IMR-90 (cell line): ENCODE data around the gene ALK. TPM values are rescaled to one million over a fixed set of nuclear protein-coding genes. Genes with fewer than 3 reads are reported as not detected.

Experiments used
- ATAC-seq: fragments of 200-7000 bp; cut with Tn5 transposase; 2 replicates; pipeline ENCODE4 v1.9.1; 2020; ENCODE audit warnings: low read depth, mild to moderate bottlenecking, moderate library complexity
- BruUV-seq: library from RNA; stranded (reverse); fragments of 400-500 nt; replicated peaks from 2 replicates; lab custom pipeline; 2021; lab: Mats Ljungman, UMichigan
- CTCF ChIA-PET: fragments of 300-600 bp; formaldehyde crosslinking; extraction: SDS; loops from one replicate; lab custom pipeline; 2021; ENCODE audit warnings: antibody characterized with exemption; lab: Yijun Ruan, JAX
- POLR2A ChIA-PET: fragments of 300-600 bp; sonication (Branson Sonifier 250); formaldehyde crosslinking; loops from one replicate; lab custom pipeline; 2022; ENCODE audit warnings: antibody characterized with exemption; ENCODE audit not compliant: unreplicated experiment; lab: Charles Lee
- DNase-seq: peaks from one replicate; pipeline ENCODE4 v3.0.0; 2013
- H2AFZ ChIP-seq: replicated peaks from 2 replicates; pipeline ENCODE3; 2013; ENCODE audit warnings: low read length, mild to moderate bottlenecking; ENCODE audit not compliant: poor library complexity
- H2AK5ac ChIP-seq: 2 replicates; pipeline ENCODE4 v1.6.1; 2013; ENCODE audit warnings: low read depth, low read length, inconsistent platforms
- H2AK9ac ChIP-seq: replicated peaks from 2 replicates; pipeline ENCODE3; 2013; ENCODE audit warnings: mild to moderate bottlenecking, low read depth, low read length, moderate library complexity; ENCODE audit not compliant: poor library complexity
- H2BK120ac ChIP-seq: 2 replicates; pipeline ENCODE4 v1.6.1; 2013; ENCODE audit warnings: low read depth, low read length, inconsistent platforms
- H2BK15ac ChIP-seq: 3 replicates; pipeline ENCODE4 v1.6.1; 2013; ENCODE audit warnings: low read depth, low read length, inconsistent platforms
- H2BK20ac ChIP-seq: 2 replicates; pipeline ENCODE4 v1.6.1; 2013; ENCODE audit warnings: low read depth, mild to moderate bottlenecking, inconsistent platforms, low read length, moderate library complexity
- H2BK5ac ChIP-seq: 2 replicates; pipeline ENCODE4 v1.6.1; 2013; ENCODE audit warnings: mild to moderate bottlenecking, low read depth, low read length, inconsistent platforms; ENCODE audit not compliant: poor library complexity, severe bottlenecking
- H3K14ac ChIP-seq: replicated peaks from 2 replicates; pipeline ENCODE4 v1.6.1; 2013; ENCODE audit warnings: low read depth, low read length, inconsistent platforms
- H3K18ac ChIP-seq: 2 replicates; pipeline ENCODE4 v1.6.1; 2013; ENCODE audit warnings: low read depth, low read length, control low read depth
- H3K23ac ChIP-seq: 2 replicates; pipeline ENCODE4 v1.6.1; 2013; ENCODE audit warnings: low read depth, low read length, inconsistent platforms
- H3K27ac ChIP-seq: 2 replicates; pipeline ENCODE4 v1.5.1; 2013; ENCODE audit warnings: mild to moderate bottlenecking, control low read depth, low read length; ENCODE audit not compliant: insufficient read depth
- H3K27me3 ChIP-seq: 2 replicates; pipeline ENCODE4 v1.6.1; 2013; ENCODE audit warnings: low read length; ENCODE audit not compliant: control insufficient read depth, insufficient read depth
- H3K36me3 ChIP-seq: 2 replicates; pipeline ENCODE4 v1.6.1; 2013; ENCODE audit warnings: low read length, mixed read lengths; ENCODE audit not compliant: control insufficient read depth, insufficient read depth
- H3K4ac ChIP-seq: 2 replicates; pipeline ENCODE4 v1.6.1; 2013; ENCODE audit warnings: low read depth, low read length, inconsistent platforms
- H3K4me1 ChIP-seq: 2 replicates; pipeline ENCODE4 v1.6.1; 2013; ENCODE audit warnings: low read length, mixed read lengths; ENCODE audit not compliant: control insufficient read depth, insufficient read depth
- H3K4me2 ChIP-seq: 2 replicates; pipeline ENCODE4 v1.6.1; 2013; ENCODE audit warnings: low read depth, mild to moderate bottlenecking, control low read depth, low read length, moderate library complexity
- H3K4me3 ChIP-seq: 2 replicates; pipeline ENCODE4 v1.5.1; 2013; ENCODE audit warnings: low read depth, mild to moderate bottlenecking, control low read depth, low read length, moderate library complexity; ENCODE audit not compliant: insufficient read depth
- H3K56ac ChIP-seq: 2 replicates; pipeline ENCODE4 v1.6.1; 2013; ENCODE audit warnings: low read length, inconsistent platforms; ENCODE audit not compliant: insufficient read depth; ENCODE audit errors: extremely low read depth
- H3K79me1 ChIP-seq, 2 experiments: 2 replicates each; pipeline ENCODE4 v1.6.1; 2013; ENCODE audit warnings: low read length in 2 of 2, inconsistent platforms in 1 of 2, low read depth in 1 of 2
- H3K9ac ChIP-seq: 2 replicates; pipeline ENCODE4 v1.6.1; 2013; ENCODE audit warnings: low read depth, low read length, control low read depth
- H3K9me1 ChIP-seq: 2 replicates; pipeline ENCODE4 v1.6.1; 2013; ENCODE audit warnings: low read length, inconsistent platforms; ENCODE audit not compliant: insufficient read depth
- H3K9me3 ChIP-seq: 2 replicates; pipeline ENCODE4 v1.6.1; 2013; ENCODE audit warnings: low read length; ENCODE audit not compliant: control insufficient read depth, insufficient read depth
- H4K20me1 ChIP-seq: 2 replicates; pipeline ENCODE4 v1.6.1; 2013; ENCODE audit warnings: low read length, inconsistent platforms; ENCODE audit not compliant: insufficient read depth
- H4K5ac ChIP-seq: 2 replicates; pipeline ENCODE4 v1.6.1; 2013; ENCODE audit warnings: mild to moderate bottlenecking, low read depth, low read length, control low read depth
- H4K8ac ChIP-seq, 2 experiments: 2 replicates each; pipeline ENCODE4 v1.6.1; 2013; ENCODE audit warnings: low read depth in 2 of 2, low read length in 2 of 2, control low read depth in 1 of 2, inconsistent platforms in 1 of 2
- H4K91ac ChIP-seq: 2 replicates; pipeline ENCODE4 v1.6.1; 2013; ENCODE audit warnings: low read depth, low read length, inconsistent platforms; ENCODE audit not compliant: insufficient read depth
- BHLHE40 ChIP-seq: fragments of 150-350 bp; IDR thresholded peaks from 2 replicates; pipeline ENCODE4 v1.6.1; 2016; ENCODE audit warnings: mild to moderate bottlenecking, low read depth, low read length
- CEBPB ChIP-seq: IDR thresholded peaks from 2 replicates; pipeline ENCODE4 v1.6.1; 2012; ENCODE audit warnings: low read depth, low read length, improper control_type of control experiment
- CHD1 ChIP-seq: IDR thresholded peaks from 2 replicates; pipeline ENCODE4 v1.6.1; 2012; ENCODE audit warnings: low read depth, low read length, improper control_type of control experiment
- ELK1 ChIP-seq: fragments of 150-350 bp; IDR thresholded peaks from 2 replicates; pipeline ENCODE4 v1.6.1; 2016; ENCODE audit warnings: low read depth, mild to moderate bottlenecking, low read length, moderate library complexity, borderline replicate concordance
- FOS ChIP-seq: fragments of 150-350 bp; IDR thresholded peaks from 2 replicates; pipeline ENCODE4 v1.6.1; 2016; ENCODE audit warnings: low read depth, low read length
- MAFK ChIP-seq: IDR thresholded peaks from 2 replicates; pipeline ENCODE4 v1.6.1; 2012; ENCODE audit warnings: low read depth, low read length, improper control_type of control experiment
- MXI1 ChIP-seq: IDR thresholded peaks from 2 replicates; pipeline ENCODE4 v1.6.1; 2012; ENCODE audit warnings: low read depth, mild to moderate bottlenecking, low read length, moderate library complexity, borderline replicate concordance
- NFE2L2 ChIP-seq: fragments of 150-350 bp; IDR thresholded peaks from 2 replicates; pipeline ENCODE4 v1.6.1; 2016; ENCODE audit warnings: low read depth, mild to moderate bottlenecking, low read length
- RAD21 ChIP-seq: IDR thresholded peaks from 2 replicates; pipeline ENCODE4 v1.6.1; 2012; ENCODE audit warnings: low read length, improper control_type of control experiment
- RCOR1 ChIP-seq: IDR thresholded peaks from 2 replicates; pipeline ENCODE4 v1.6.1; 2012; ENCODE audit warnings: mild to moderate bottlenecking, low read length, improper control_type of control experiment; ENCODE audit not compliant: insufficient replicate concordance
- RFX5 ChIP-seq: IDR thresholded peaks from 2 replicates; pipeline ENCODE4 v1.8.0; 2012; ENCODE audit warnings: low read depth, mild to moderate bottlenecking, low read length, moderate library complexity
- USF2 ChIP-seq: fragments of 150-350 bp; IDR thresholded peaks from 2 replicates; pipeline ENCODE4 v1.6.1; 2017; ENCODE audit warnings: mild to moderate bottlenecking, antibody characterized with exemption, low read length, low read depth
- WGBS, 2 experiments: methylation state at CpG; one replicate each; pipeline versions ENCODE4 v1.1.5 to v1.1.7; 2013; ENCODE audit warnings: missing lambda C conversion rate in 2 of 2; ENCODE audit not compliant: insufficient read length in 1 of 2; ENCODE audit errors: extremely low coverage in 2 of 2; 5-methylcytosine and 5-hydroxymethylcytosine counted together
- dilution Hi-C: fragments of 300-500 bp; cut with HindIII; formaldehyde crosslinking; loops from one replicate; pipeline ENCODE4 v1.14.3; 2018; ENCODE audit warnings: low sequenced_read_pairs; ENCODE audit not compliant: unreplicated experiment
- in situ Hi-C: fragments of 300-500 bp; cut with MboI; formaldehyde crosslinking; loops from 3 replicates; pipeline ENCODE4 v1.14.3; 2019; ENCODE audit warnings: low sequenced_read_pairs, inconsistent platforms, mixed read lengths
- intact Hi-C: fragments of 100-400 bp; cut with micrococcal nuclease; formaldehyde crosslinking; loops from 2 replicates; pipeline ENCODE4 v1.10.0; 2022
- polyA plus RNA-seq, 3 experiments: library from polyadenylated mRNA; depleted of rRNA; stranded (reverse); fragments of >200 nt; gene quantifications; 2 replicates each; pipeline ENCODE4 v1.2.3, GENCODE V29; 2012; ENCODE audit warnings: low replicate concordance in 1 of 3
- total RNA-seq: library from RNA; depleted of rRNA; stranded (reverse); fragments of >200 nt; gene quantifications from 2 replicates; pipeline ENCODE4 v1.2.3, GENCODE V29; 2012

The ALK gene
- total and polyA plus RNA-seq, 2 of the 4 experiments (the other 2 are of a cell fraction): not detected

DNA sequence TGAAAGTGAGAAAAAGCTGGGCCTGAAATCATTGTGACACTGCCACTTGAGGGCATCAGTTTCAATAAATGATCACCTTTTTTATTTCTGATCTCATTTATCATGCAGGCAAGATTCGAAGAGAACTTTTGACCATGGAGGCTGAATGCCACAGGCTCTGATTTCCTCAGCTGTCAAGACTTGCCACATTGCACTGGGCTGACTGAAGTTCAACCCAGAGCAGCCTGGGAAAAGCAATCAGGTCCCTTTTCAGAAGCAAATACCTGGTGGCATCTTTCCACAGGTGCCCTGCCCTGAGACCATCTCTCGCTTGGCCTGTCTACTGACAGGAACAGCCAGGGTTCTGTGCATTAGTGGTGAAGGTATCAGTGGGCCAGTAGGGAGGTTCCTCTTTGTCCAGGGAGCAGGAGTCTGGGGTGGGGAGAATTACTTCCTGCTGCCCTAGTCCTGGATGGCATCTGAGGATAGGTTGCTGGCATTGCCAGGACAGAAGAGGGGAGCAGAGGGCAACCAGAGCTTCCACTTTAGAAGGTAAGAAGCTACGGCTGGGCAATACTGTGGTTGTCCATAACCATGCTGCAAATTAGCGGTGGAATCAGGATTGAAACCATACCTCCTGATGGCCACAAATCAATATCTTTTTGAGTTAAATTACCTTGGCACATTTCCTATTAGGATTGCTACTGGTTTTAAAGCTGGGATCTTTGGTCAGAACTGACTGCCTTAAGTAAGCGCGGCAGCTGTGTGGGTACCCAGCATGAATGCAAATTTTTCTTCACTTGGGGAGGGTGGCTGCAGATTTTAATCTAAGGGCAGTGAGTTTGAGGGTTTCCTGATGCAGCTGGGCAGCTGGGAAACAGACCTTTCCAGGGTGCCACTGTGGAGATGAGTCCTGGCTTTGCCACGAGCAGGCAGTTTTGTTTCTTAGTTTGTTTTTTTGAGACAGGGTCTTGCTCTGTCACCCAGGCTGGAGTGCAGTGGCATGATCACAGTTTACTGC, 394.5 kb downstream of the ALK start:
- no peak overlapping the region; a peak in 1 of 4 replicates for H4K8ac ChIP-seq
- dilution Hi-C loops (no loop called here), intact Hi-C loops (no loop called here), in situ Hi-C loops (no loop called here)
- H2AFZ ChIP-seq: no peak overlapping the region
- H3K9ac ChIP-seq: no peak overlapping the region
- no peaks in the 10 kb centered on the region for H3K9me3 ChIP-seq
- H2BK120ac ChIP-seq: peak overlapping the region; percentile 0; the same call in 1 of the 2 replicates
- H3K9me1 ChIP-seq: peaks cover 25% of the 10 kb centered on the region
- DNase-seq (no peak), ATAC-seq (no peak)
- 81% methylated on average over 2 of the region's 7 CpGs; no CpG with 5 or more reads in 1 of the 2 experiments for WGBS, 2 experiments
- no peak overlapping the region for H3K4me3 ChIP-seq
- ChIA-PET CTCF (no interaction called here), POLR2A (interaction anchor here (0.7 kb wide), 1 partner anchor 84 kb away, joined by 3 read pairs; no protein-coding TSS in a partner anchor)
- H3K4me2 ChIP-seq: no peak overlapping the region
- H3K27me3 ChIP-seq: no peaks in the 10 kb centered on the region
- TF ChIP-seq FOS (no peak), RCOR1 (no peak), MAFK (no peak), ELK1 (no peak), USF2 (no peak), CEBPB (no peak), RAD21 (no peak), NFE2L2 (no peak), MXI1 (no peak), CHD1 (no peak), RFX5 (no peak), BHLHE40 (no peak)
- H3K18ac ChIP-seq: no peak overlapping the region
- H3K79me1 ChIP-seq: no peaks in the 10 kb centered on the region
- H3K14ac ChIP-seq: no peak overlapping the region
- no TSS peak for BruUV-seq
- H2BK5ac ChIP-seq: no peak overlapping the region
- H4K20me1 ChIP-seq: no peaks in the 10 kb centered on the region
- H2AK9ac ChIP-seq: peak overlapping the region; percentile 11
- no peak overlapping the region for H3K27ac ChIP-seq
- H3K23ac ChIP-seq: no peak overlapping the region
- peaks cover 20% of the 10 kb centered on the region for H3K4me1 ChIP-seq
- peak overlapping the region; percentile 3 for H2AK5ac ChIP-seq
- peak overlapping the region; percentile 25; the same call in 1 of the 2 replicates for H4K91ac ChIP-seq
- H2BK15ac ChIP-seq: peak overlapping the region; percentile 27; the same call in 1 of the 3 replicates
- no peak overlapping the region; the same call in 1 of the 2 replicates for H2BK20ac ChIP-seq
- no peak overlapping the region for H3K56ac ChIP-seq
- H4K5ac ChIP-seq: no peak overlapping the region
- H3K4ac ChIP-seq: peak overlapping the region; percentile 43
- no peaks in the 10 kb centered on the region for H3K36me3 ChIP-seq
